ENCODE data around the gene LCLAT1.

Gene LCLAT1

GRCh38 chr2:30516166-30516565 lies 69.1 kb downstream of the LCLAT1 start:
- DNase-seq (ENCODE audit: low read depth): no peak

GRCh38 chr2:30519796-30520195 lies 72.8 kb downstream of the LCLAT1 start:
- no peak for DNase-seq (ENCODE audit: low read depth)

- DNase-seq (ENCODE audit: low read depth): no peak
Observed at GRCh38 chr2:30522421-30522820, 75.4 kb downstream of the LCLAT1 start.

- no peak for DNase-seq (ENCODE audit: low read depth)
Observed at GRCh38 chr2:30527411-30527810, 80.4 kb downstream of the LCLAT1 start.

GRCh38 chr2:30527859-30528258 lies 80.8 kb downstream of the LCLAT1 start:
- no peak for DNase-seq (ENCODE audit: low read depth)

- no peak for DNase-seq (ENCODE audit: low read depth)
Observed at GRCh38 chr2:30530346-30530745, 83.3 kb downstream of the LCLAT1 start.

GRCh38 chr2:30541680-30542079 lies 94.6 kb downstream of the LCLAT1 start:
- DNase-seq (ENCODE audit: low read depth): no peak

- DNase-seq (ENCODE audit: low read depth): no peak
Observed at GRCh38 chr2:30545875-30546274, 98.8 kb downstream of the LCLAT1 start.

- no peak for DNase-seq (ENCODE audit: low read depth)
Observed at GRCh38 chr2:30548386-30548785, 101.3 kb downstream of the LCLAT1 start.

GRCh38 chr2:30549096-30549495 lies 102.0 kb downstream of the LCLAT1 start:
- DNase-seq (ENCODE audit: low read depth): no peak

GRCh38 chr2:30559544-30560275 lies 112.7 kb downstream of the LCLAT1 start:
- DNase-seq (ENCODE audit: low read depth): no peak

GRCh38 chr2:30561349-30561748 lies 114.3 kb downstream of the LCLAT1 start:
- DNase-seq (ENCODE audit: low read depth): no peak

- no peak for DNase-seq (ENCODE audit: low read depth)
Observed at GRCh38 chr2:30565851-30566358, 118.9 kb downstream of the LCLAT1 start.

GRCh38 chr2:30566631-30567030 lies 119.6 kb downstream of the LCLAT1 start:
- no peak for DNase-seq (ENCODE audit: low read depth)

GRCh38 chr2:30567317-30567716 lies 120.3 kb downstream of the LCLAT1 start:
- DNase-seq (ENCODE audit: low read depth): no peak

GRCh38 chr2:30569946-30570345 lies 122.9 kb downstream of the LCLAT1 start:
- DNase-seq (ENCODE audit: low read depth): no peak

GRCh38 chr2:30577151-30577550 lies 130.1 kb downstream of the LCLAT1 start:
- DNase-seq (ENCODE audit: low read depth): no peak

GRCh38 chr2:30580391-30580790 lies 133.3 kb downstream of the LCLAT1 start:
- DNase-seq (ENCODE audit: low read depth): no peak

GRCh38 chr2:30582521-30582920 lies 135.5 kb downstream of the LCLAT1 start:
- no peak for DNase-seq (ENCODE audit: low read depth)

- DNase-seq (ENCODE audit: low read depth): no peak
Observed at GRCh38 chr2:30583204-30583749, 136.2 kb downstream of the LCLAT1 start.

- DNase-seq (ENCODE audit: low read depth): no peak
Observed at GRCh38 chr2:30584116-30584515, 137.1 kb downstream of the LCLAT1 start.

- no peak for DNase-seq (ENCODE audit: low read depth)
Observed at GRCh38 chr2:30588994-30589393, 141.9 kb downstream of the LCLAT1 start.

- DNase-seq (ENCODE audit: low read depth): no peak
Observed at GRCh38 chr2:30590407-30590806, 143.4 kb downstream of the LCLAT1 start.

- DNase-seq (ENCODE audit: low read depth): no peak
Observed at GRCh38 chr2:30591186-30591585, 144.1 kb downstream of the LCLAT1 start.

Measured in activated T-helper 9 cell treated with anti-CD3 and anti-CD28 coated beads, Interleukin-2, amount 50 U/mL, for 16 hours (primary cell).